Measurements from ENCODE around the gene SLC35A1.
A peak's percentile ranks its signal among the peaks of the same experiment; 100 is the strongest.

DNA sequence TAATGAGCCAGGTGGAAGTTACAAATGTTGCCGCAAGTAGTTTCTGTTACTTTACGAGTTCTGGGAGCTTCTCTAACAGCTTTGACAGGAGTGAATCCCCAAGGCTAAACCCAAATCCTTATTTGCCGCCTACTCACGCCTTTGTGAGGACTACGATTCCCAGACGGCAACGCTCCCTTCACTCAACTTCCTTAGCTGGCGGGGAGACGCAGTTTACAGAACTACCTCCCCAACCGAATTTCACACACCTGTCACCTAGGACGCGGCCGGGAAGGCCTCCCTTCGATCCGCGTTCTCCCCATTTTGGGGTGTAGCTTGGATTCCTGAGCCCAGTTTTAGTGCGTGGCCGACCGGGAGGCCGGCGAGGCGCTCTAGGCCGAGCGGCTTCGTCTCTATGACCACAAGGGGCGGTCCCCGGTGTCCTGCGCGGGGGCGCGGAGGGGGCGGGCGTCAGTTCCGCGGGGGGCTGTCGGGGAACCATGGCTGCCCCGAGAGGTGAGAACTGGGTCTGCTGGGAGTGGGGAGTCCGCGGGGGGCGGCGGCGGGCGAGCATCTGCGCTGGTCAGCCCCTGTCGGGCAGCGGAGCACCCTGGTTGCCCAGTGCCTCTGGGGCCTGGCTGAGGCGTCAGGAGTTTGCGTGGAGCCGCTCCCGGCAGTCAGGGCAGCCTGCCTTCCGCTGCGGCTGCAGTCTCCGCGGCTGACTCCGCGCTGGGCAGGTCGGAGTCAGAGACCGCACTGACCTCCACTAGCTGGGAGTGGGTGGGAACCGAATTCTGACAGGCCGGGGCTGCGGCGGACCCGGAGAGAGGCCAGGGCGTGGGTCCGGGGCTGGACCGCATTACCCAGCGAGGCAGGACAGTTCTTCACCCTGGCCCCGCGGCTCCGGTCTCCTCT is at the start of gene SLC35A1:
- peak; percentile 91 for TF ChIP-seq ZBTB17 (tag by site-specific recombination; IDR thresholded peaks at IDR 0.05)
- TF ChIP-seq, protein P1, sequence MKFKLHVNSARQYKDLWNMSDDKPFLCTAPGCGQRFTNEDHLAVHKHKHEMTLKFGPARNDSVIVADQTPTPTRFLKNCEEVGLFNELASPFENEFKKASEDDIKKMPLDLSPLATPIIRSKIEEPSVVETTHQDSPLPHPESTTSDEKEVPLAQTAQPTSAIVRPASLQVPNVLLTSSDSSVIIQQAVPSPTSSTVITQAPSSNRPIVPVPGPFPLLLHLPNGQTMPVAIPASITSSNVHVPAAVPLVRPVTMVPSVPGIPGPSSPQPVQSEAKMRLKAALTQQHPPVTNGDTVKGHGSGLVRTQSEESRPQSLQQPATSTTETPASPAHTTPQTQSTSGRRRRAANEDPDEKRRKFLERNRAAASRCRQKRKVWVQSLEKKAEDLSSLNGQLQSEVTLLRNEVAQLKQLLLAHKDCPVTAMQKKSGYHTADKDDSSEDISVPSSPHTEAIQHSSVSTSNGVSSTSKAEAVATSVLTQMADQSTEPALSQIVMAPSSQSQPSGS (tag by site-specific recombination; IDR thresholded peaks at IDR 0.05; ENCODE audit: low read depth): no peak
- no peak for TF ChIP-seq MYNN (tag by site-specific recombination; IDR thresholded peaks at IDR 0.05; ENCODE audit: borderline replicate concordance)
- TF ChIP-seq, protein P2, sequence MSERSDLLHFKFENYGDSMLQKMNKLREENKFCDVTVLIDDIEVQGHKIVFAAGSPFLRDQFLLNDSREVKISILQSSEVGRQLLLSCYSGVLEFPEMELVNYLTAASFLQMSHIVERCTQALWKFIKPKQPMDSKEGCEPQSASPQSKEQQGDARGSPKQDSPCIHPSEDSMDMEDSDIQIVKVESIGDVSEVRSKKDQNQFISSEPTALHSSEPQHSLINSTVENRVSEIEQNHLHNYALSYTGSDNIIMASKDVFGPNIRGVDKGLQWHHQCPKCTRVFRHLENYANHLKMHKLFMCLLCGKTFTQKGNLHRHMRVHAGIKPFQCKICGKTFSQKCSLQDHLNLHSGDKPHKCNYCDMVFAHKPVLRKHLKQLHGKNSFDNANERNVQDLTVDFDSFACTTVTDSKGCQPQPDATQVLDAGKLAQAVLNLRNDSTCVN (tag by site-specific recombination; optimal IDR thresholded peaks at IDR 0.05): peak; percentile 94
- TF ChIP-seq, protein P3, sequence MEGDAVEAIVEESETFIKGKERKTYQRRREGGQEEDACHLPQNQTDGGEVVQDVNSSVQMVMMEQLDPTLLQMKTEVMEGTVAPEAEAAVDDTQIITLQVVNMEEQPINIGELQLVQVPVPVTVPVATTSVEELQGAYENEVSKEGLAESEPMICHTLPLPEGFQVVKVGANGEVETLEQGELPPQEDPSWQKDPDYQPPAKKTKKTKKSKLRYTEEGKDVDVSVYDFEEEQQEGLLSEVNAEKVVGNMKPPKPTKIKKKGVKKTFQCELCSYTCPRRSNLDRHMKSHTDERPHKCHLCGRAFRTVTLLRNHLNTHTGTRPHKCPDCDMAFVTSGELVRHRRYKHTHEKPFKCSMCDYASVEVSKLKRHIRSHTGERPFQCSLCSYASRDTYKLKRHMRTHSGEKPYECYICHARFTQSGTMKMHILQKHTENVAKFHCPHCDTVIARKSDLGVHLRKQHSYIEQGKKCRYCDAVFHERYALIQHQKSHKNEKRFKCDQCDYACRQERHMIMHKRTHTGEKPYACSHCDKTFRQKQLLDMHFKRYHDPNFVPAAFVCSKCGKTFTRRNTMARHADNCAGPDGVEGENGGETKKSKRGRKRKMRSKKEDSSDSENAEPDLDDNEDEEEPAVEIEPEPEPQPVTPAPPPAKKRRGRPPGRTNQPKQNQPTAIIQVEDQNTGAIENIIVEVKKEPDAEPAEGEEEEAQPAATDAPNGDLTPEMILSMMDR (tag by site-specific recombination; IDR thresholded peaks at IDR 0.05): 0 out of 2 replicates have a peak, but pooled peaks have one; percentile 63
- TF ChIP-seq, protein P4, sequence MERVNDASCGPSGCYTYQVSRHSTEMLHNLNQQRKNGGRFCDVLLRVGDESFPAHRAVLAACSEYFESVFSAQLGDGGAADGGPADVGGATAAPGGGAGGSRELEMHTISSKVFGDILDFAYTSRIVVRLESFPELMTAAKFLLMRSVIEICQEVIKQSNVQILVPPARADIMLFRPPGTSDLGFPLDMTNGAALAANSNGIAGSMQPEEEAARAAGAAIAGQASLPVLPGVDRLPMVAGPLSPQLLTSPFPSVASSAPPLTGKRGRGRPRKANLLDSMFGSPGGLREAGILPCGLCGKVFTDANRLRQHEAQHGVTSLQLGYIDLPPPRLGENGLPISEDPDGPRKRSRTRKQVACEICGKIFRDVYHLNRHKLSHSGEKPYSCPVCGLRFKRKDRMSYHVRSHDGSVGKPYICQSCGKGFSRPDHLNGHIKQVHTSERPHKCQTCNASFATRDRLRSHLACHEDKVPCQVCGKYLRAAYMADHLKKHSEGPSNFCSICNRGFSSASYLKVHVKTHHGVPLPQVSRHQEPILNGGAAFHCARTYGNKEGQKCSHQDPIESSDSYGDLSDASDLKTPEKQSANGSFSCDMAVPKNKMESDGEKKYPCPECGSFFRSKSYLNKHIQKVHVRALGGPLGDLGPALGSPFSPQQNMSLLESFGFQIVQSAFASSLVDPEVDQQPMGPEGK (tag by site-specific recombination; IDR thresholded peaks at IDR 0.05): peak; percentile 99
- no peak for TF ChIP-seq ZNF677 (tag by site-specific recombination; IDR thresholded peaks at IDR 0.05)
- peak; percentile 84; the same call in 1 of the 2 replicates for TF ChIP-seq ZBTB20 (tag by site-specific recombination; IDR thresholded peaks at IDR 0.05)
- no peak for TF ChIP-seq ZNF571 (tag by site-specific recombination; IDR thresholded peaks at IDR 0.05)
- no peak for TF ChIP-seq ZNF138 (tag by site-specific recombination; IDR thresholded peaks at IDR 0.05; ENCODE audit: borderline replicate concordance)
- no peak for TF ChIP-seq ZNF785 (tag by site-specific recombination; IDR thresholded peaks at IDR 0.05)
- peak; percentile 90 for TF ChIP-seq GLIS1 (tag by site-specific recombination; IDR thresholded peaks at IDR 0.05)
- TF ChIP-seq ZNF768 (tag by site-specific recombination; IDR thresholded peaks at IDR 0.05): no peak
- TF ChIP-seq, protein P5, sequence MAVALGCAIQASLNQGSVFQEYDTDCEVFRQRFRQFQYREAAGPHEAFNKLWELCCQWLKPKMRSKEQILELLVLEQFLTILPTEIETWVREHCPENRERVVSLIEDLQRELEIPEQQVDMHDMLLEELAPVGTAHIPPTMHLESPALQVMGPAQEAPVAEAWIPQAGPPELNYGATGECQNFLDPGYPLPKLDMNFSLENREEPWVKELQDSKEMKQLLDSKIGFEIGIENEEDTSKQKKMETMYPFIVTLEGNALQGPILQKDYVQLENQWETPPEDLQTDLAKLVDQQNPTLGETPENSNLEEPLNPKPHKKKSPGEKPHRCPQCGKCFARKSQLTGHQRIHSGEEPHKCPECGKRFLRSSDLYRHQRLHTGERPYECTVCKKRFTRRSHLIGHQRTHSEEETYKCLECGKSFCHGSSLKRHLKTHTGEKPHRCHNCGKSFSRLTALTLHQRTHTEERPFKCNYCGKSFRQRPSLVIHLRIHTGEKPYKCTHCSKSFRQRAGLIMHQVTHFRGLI (tag by site-specific recombination; IDR thresholded peaks at IDR 0.05): peak; percentile 51; the same call in 1 of the 2 replicates
